ENCODE data around the gene NXPE2. TPM values are rescaled to one million over a fixed set of nuclear protein-coding genes. Genes with fewer than 3 reads are reported as not detected.

Gene NXPE2
- total RNA-seq, 3 donors from 2014 or later, result 0.80 to 1.8 TPM; not detected in 1

DNA sequence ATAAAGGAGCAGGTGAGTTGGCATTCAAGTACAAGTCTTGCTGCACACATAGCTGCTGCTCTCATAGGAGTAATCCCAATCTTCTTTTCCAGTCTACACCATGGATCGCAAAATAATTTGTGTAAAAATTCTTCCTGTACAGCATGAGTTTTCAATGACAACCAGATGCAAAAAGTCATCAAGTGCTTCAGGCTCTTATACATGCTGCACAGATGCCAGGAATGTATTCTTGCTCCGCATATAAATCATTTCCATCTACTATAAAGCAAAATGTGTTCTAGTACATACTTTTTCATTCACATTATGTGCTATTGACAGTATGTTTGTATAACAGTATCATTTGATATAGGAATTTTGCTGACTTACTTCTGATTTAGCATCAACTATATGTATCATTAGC, 35.4 kb downstream of the NXPE2 start:
- Histone ChIP-seq H3K4me1 (no peaks in the 10 kb centered on the region), H3K27ac (no peak overlapping the region), H3K36me3 (no peaks in the 10 kb centered on the region), H3K4me3 (no peak overlapping the region), H3K9me3 (peaks cover 6 to 14% of the 10 kb centered on the region in 2 donors), H3K27me3 (no peaks in the 10 kb centered on the region)
- no peak for DNase-seq (ENCODE audit: low spot score in 2 of 2)
- intact Hi-C loops (cut with DNase I; ENCODE audit: low total_unique reads), result no loop called here
- TF ChIP-seq POLR2AphosphoS5 (IDR thresholded peaks at IDR 0.05), result no peak
- TF ChIP-seq POLR2A (IDR thresholded peaks at IDR 0.05), result no peak
- TF ChIP-seq, protein P1, sequence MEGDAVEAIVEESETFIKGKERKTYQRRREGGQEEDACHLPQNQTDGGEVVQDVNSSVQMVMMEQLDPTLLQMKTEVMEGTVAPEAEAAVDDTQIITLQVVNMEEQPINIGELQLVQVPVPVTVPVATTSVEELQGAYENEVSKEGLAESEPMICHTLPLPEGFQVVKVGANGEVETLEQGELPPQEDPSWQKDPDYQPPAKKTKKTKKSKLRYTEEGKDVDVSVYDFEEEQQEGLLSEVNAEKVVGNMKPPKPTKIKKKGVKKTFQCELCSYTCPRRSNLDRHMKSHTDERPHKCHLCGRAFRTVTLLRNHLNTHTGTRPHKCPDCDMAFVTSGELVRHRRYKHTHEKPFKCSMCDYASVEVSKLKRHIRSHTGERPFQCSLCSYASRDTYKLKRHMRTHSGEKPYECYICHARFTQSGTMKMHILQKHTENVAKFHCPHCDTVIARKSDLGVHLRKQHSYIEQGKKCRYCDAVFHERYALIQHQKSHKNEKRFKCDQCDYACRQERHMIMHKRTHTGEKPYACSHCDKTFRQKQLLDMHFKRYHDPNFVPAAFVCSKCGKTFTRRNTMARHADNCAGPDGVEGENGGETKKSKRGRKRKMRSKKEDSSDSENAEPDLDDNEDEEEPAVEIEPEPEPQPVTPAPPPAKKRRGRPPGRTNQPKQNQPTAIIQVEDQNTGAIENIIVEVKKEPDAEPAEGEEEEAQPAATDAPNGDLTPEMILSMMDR (IDR thresholded peaks at IDR 0.05), result no peak

GRCh38 chr11:114719562-114719961, 41.2 kb downstream of the NXPE2 start:
- Histone ChIP-seq H3K4me3 (no peak overlapping the region), H3K9me3 (no peaks in the 10 kb centered on the region), H3K27ac (no peak overlapping the region), H3K36me3 (no peaks in the 10 kb centered on the region), H3K4me1 (no peaks in the 10 kb centered on the region), H3K27me3 (no peaks in the 10 kb centered on the region)
- DNase-seq (ENCODE audit: low spot score in 2 of 2), result no peak
- intact Hi-C loops (cut with DNase I; ENCODE audit: low total_unique reads), result no loop called here
- TF ChIP-seq POLR2A (IDR thresholded peaks at IDR 0.05), result no peak
- no peak for TF ChIP-seq POLR2AphosphoS5 (IDR thresholded peaks at IDR 0.05)
- TF ChIP-seq, protein P1 (IDR thresholded peaks at IDR 0.05), result no peak

DNA sequence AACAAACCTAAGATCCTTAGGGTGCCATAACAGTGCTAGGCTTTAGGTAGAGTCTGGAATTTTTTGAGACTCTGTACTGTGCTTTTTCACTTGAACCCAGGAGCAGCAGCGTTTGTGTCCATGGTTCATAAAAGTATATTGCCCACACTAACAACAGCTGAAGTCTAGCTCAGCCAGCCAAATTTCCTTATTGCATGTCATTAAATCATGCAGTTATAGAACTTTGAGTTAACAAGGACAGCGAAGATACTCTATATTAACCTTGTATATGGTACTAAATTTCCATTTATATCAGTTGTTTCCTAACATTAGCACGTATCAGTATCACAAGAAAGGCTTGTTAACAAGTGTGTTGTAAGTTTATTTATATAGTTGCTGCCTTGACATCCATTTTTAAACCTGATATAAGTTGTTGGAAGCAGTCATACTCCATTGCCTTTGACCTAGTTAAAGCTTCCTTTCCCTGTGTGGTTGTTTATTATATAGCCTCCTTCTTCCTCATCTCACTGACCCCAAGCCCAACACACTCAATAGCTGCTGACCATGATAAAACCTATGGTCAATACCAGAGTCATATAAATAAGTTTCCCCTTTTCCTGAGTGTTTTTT, 46.7 kb downstream of the NXPE2 start:
- no peaks in the 10 kb centered on the region for H3K9me3 ChIP-seq
- H3K27me3 ChIP-seq, result no peaks in the 10 kb centered on the region
- no peak overlapping the region for H3K4me3 ChIP-seq
- no peak for DNase-seq (ENCODE audit: low spot score in 2 of 2)
- intact Hi-C loops (cut with DNase I; ENCODE audit: low total_unique reads), result no loop called here
- no peak overlapping the region for H3K27ac ChIP-seq
- no peaks in the 10 kb centered on the region for H3K4me1 ChIP-seq
- H3K36me3 ChIP-seq, result no peaks in the 10 kb centered on the region
- TF ChIP-seq POLR2AphosphoS5 (IDR thresholded peaks at IDR 0.05) (no peak), POLR2A (IDR thresholded peaks at IDR 0.05) (no peak)
- TF ChIP-seq, protein P1 (IDR thresholded peaks at IDR 0.05), result no peak

- TF ChIP-seq POLR2AphosphoS5 (IDR thresholded peaks at IDR 0.05) (no peak), POLR2A (IDR thresholded peaks at IDR 0.05) (no peak)
- TF ChIP-seq, protein P1 (IDR thresholded peaks at IDR 0.05), result no peak
- no peaks in the 10 kb centered on the region for H3K27me3 ChIP-seq
- no peaks in the 10 kb centered on the region for H3K4me1 ChIP-seq
- DNase-seq (ENCODE audit: low spot score in 2 of 2), result no peak
- no peak overlapping the region for H3K27ac ChIP-seq
- H3K9me3 ChIP-seq, result no peaks in the 10 kb centered on the region
- no peak overlapping the region for H3K4me3 ChIP-seq
- H3K36me3 ChIP-seq, result no peaks in the 10 kb centered on the region
- intact Hi-C loops (cut with DNase I; ENCODE audit: low total_unique reads), result no loop called here
These were observed 47.3 kb downstream of the NXPE2 start for GRCh38 chr11:114725623-114726022.

GRCh38 chr11:114736806-114737205, 58.5 kb downstream of the NXPE2 start:
- intact Hi-C loops (cut with DNase I; ENCODE audit: low total_unique reads), result no loop called here
- H3K27me3 ChIP-seq, result no peaks in the 10 kb centered on the region
- TF ChIP-seq POLR2AphosphoS5 (IDR thresholded peaks at IDR 0.05), result no peak
- TF ChIP-seq, protein P1 (IDR thresholded peaks at IDR 0.05), result no peak
- TF ChIP-seq POLR2A (IDR thresholded peaks at IDR 0.05), result no peak
- no peak for DNase-seq (ENCODE audit: low spot score in 2 of 2)
- no peak overlapping the region for H3K27ac ChIP-seq
- H3K4me3 ChIP-seq, result no peak overlapping the region
- H3K36me3 ChIP-seq, result no peaks in the 10 kb centered on the region
- peaks cover 0 to 3% of the 10 kb centered on the region in 2 donors for H3K9me3 ChIP-seq
- H3K4me1 ChIP-seq, result no peaks in the 10 kb centered on the region

All from breast epithelium (tissue), 4 donors.